Measurements from ENCODE around the gene COL28A1. TPM values are rescaled to one million over a fixed set of nuclear protein-coding genes. Genes with fewer than 3 reads are reported as not detected.

COL28A1 gene
- total and polyA plus RNA-seq, 2 of the 13 experiments (the other 11 are each of a cell fraction or from before 2014, with no cell fraction given): 0.07 to 0.15 TPM

- WGBS (ENCODE audit: low lambda C conversion rate): 59% methylated on average over 2 of the region's 2 CpGs
- no peaks in the 10 kb centered on the region for H4K20me1 ChIP-seq (ENCODE audit: insufficient read depth, low read length)
- H3K9me3 ChIP-seq (ENCODE audit: low read length): no peaks in the 10 kb centered on the region
- peaks cover 11% of the 10 kb centered on the region for H3K4me1 ChIP-seq (ENCODE audit: insufficient read depth, low read length)
- peaks cover 0 to 6% of the 10 kb centered on the region in 2 experiments; a peak in 2 of 5 replicates for H3K27me3 ChIP-seq (ENCODE audit: control insufficient read depth in 1 of 2, insufficient read depth in 2 of 2, low read length in 2 of 2)
- no peak overlapping the region for H3K4me2 ChIP-seq (ENCODE audit: low read depth, low read length)
- no peaks in the 10 kb centered on the region for H3K36me3 ChIP-seq (replicated peaks in 1 of 2; ENCODE audit: control insufficient read depth in 1 of 2, insufficient read depth in 2 of 2, low read length in 2 of 2)
- in situ Hi-C loops (cut with HindIII; ENCODE audit: extremely low pct_ligation_motif_present, low pct_unique_long_range_greater_than_20kb): no loop called here
- FAIRE-seq (no peak), ATAC-seq (no peak), DNase-seq (ENCODE audit: low spot score) (no peak)
- ChIA-PET CTCF (ENCODE audit: low intra/inter-chr PET ratio, low total read pairs) (no interaction called here), POLR2A (no interaction called here)
- BruUV-seq (replicated peaks): no TSS peak
- no peak overlapping the region for H3K9ac ChIP-seq (ENCODE audit: insufficient read depth, low read depth, low read length)
- no peak overlapping the region for H2AFZ ChIP-seq (ENCODE audit: low read length)
- intact Hi-C loops (cut with micrococcal nuclease; ENCODE audit: unreplicated experiment): no loop called here
- H3K27ac ChIP-seq (ENCODE audit: extremely low read length, insufficient read depth, low read length): no peak overlapping the region
- no peak for TF ChIP-seq DZIP1 (CRISPR knock-in tag; IDR thresholded peaks at IDR 0.05)
- TF ChIP-seq TIGD3 (CRISPR knock-in tag; IDR thresholded peaks at IDR 0.05; ENCODE audit: borderline replicate concordance): no peak
- no peak for TF ChIP-seq ZNF639 (CRISPR knock-in tag; conservative IDR thresholded peaks at IDR 0.05)
- no peak for TF ChIP-seq ZNF317 (CRISPR knock-in tag; IDR thresholded peaks at IDR 0.05)
- no peak for TF ChIP-seq ZNF773 (CRISPR knock-in tag; IDR thresholded peaks at IDR 0.05; ENCODE audit: borderline replicate concordance)
- TF ChIP-seq DR1 (CRISPR knock-in tag; IDR thresholded peaks at IDR 0.05): no peak
- no peak for TF ChIP-seq RERE (CRISPR knock-in tag; IDR thresholded peaks at IDR 0.05; ENCODE audit: low read depth)
- no peak for TF ChIP-seq MXD3 (CRISPR knock-in tag; IDR thresholded peaks at IDR 0.05)
- TF ChIP-seq ZNF367 (CRISPR knock-in tag; IDR thresholded peaks at IDR 0.05; ENCODE audit: borderline replicate concordance): no peak
- TF ChIP-seq ZFP41 (CRISPR knock-in tag; IDR thresholded peaks at IDR 0.05; ENCODE audit: borderline replicate concordance): no peak
- no peak overlapping the region for H3K4me3 ChIP-seq (replicated peaks in 1 of 3; ENCODE audit: insufficient read depth in 1 of 3, low read depth in 2 of 3, low read length in 3 of 3)
- no peaks in the 10 kb centered on the region for H3K79me2 ChIP-seq (ENCODE audit: insufficient read depth, low read length)
Measured at GRCh38 chr7:7323921-7324320, 211.8 kb downstream of the COL28A1 start.

All from HepG2 (cell line).